Fibroblast of mammary gland (primary cell): ENCODE results near the gene CTU2.
A peak's percentile ranks its signal among the peaks of the same experiment; 100 is the strongest.

Experiments
- DNase-seq: peaks from one replicate; pipeline ENCODE4 v3.0.0-alpha.2; 2010; ENCODE audit warnings: low read depth
- H3K4me3 ChIP-seq: 2 replicates; pipeline ENCODE4 v1.5.1; 2011; ENCODE audit warnings: low read depth, mild to moderate bottlenecking, low read length, moderate library complexity; ENCODE audit not compliant: control insufficient read depth
- CTCF ChIP-seq: conservative IDR thresholded peaks from 2 replicates; pipeline ENCODE4 v1.5.1; 2011; ENCODE audit warnings: low read depth, low read length, inconsistent platforms; ENCODE audit not compliant: control insufficient read depth, insufficient read depth

CTU2 gene

GRCh38 chr16:88750854-88751253, 44.6 kb downstream of the CTU2 start:
- TF ChIP-seq CTCF = no peak
- H3K4me3 ChIP-seq = no peak overlapping the region
- DNase-seq = no peak

- DNase-seq = no peak
- no peak for TF ChIP-seq CTCF
- H3K4me3 ChIP-seq = no peak overlapping the region
Observed at GRCh38 chr16:88752386-88753002, 46.2 kb downstream of the CTU2 start.

- H3K4me3 ChIP-seq = no peak overlapping the region
- no peak for DNase-seq
- no peak for TF ChIP-seq CTCF
Observed at GRCh38 chr16:88753191-88753590, 46.9 kb downstream of the CTU2 start.

- no peak for DNase-seq
- H3K4me3 ChIP-seq = no peak overlapping the region
- no peak for TF ChIP-seq CTCF
Observed at GRCh38 chr16:88753602-88754001, 47.3 kb downstream of the CTU2 start.

GRCh38 chr16:88754109-88754911, 48.0 kb downstream of the CTU2 start:
- no peak overlapping the region for H3K4me3 ChIP-seq
- TF ChIP-seq CTCF = no peak

GRCh38 chr16:88754912-88755744, 48.8 kb downstream of the CTU2 start:
- peak; percentile 61 for DNase-seq
- no peak for TF ChIP-seq CTCF
- no peak overlapping the region for H3K4me3 ChIP-seq

More at GRCh38 chr16:88754109-88754911, 48.0 kb downstream of the CTU2 start:
- DNase-seq = no peak
